ENCODE measurements around the gene ANKK1.

Gene ANKK1

GRCh38 chr11:113411536-113411935 is 24.0 kb downstream of the ANKK1 start:
- DNase-seq, result no peak

- no peak for DNase-seq
These were observed 25.1 kb downstream of the ANKK1 start for GRCh38 chr11:113412675-113413074.

GRCh38 chr11:113415343-113415742 is 27.8 kb downstream of the ANKK1 start:
- DNase-seq, result no peak

- no peak for DNase-seq
These were observed 29.8 kb downstream of the ANKK1 start for GRCh38 chr11:113417428-113417827.

- DNase-seq, result no peak
These were observed 31.9 kb downstream of the ANKK1 start for GRCh38 chr11:113419454-113420003.

GRCh38 chr11:113420808-113421207 is 33.2 kb downstream of the ANKK1 start:
- DNase-seq, result no peak

GRCh38 chr11:113426686-113427085 is 39.1 kb downstream of the ANKK1 start:
- DNase-seq, result no peak

GRCh38 chr11:113431746-113432145 is 44.2 kb downstream of the ANKK1 start:
- no peak for DNase-seq

GRCh38 chr11:113435190-113435968 is 47.8 kb downstream of the ANKK1 start:
- DNase-seq, result no peak

- no peak for DNase-seq
These were observed 49.2 kb downstream of the ANKK1 start for GRCh38 chr11:113436672-113437252.

GRCh38 chr11:113440816-113441215 is 53.2 kb downstream of the ANKK1 start:
- DNase-seq, result no peak

GRCh38 chr11:113444502-113445123 is 57.0 kb downstream of the ANKK1 start:
- no peak for DNase-seq

- no peak for DNase-seq
These were observed 58.5 kb downstream of the ANKK1 start for GRCh38 chr11:113446112-113446511.

- DNase-seq, result no peak
These were observed 59.4 kb downstream of the ANKK1 start for GRCh38 chr11:113446938-113447337.

GRCh38 chr11:113447621-113448315 is 60.2 kb downstream of the ANKK1 start:
- no peak for DNase-seq

GRCh38 chr11:113448316-113448677 is 60.7 kb downstream of the ANKK1 start:
- no peak for DNase-seq

- DNase-seq, result no peak
These were observed 62.2 kb downstream of the ANKK1 start for GRCh38 chr11:113449743-113450142.

Measured in CD4-positive, alpha-beta T cell treated with Interleukin-21 for 1 hour (primary cell).